Measurements from ENCODE around the gene IL37.

The IL37 gene

DNA sequence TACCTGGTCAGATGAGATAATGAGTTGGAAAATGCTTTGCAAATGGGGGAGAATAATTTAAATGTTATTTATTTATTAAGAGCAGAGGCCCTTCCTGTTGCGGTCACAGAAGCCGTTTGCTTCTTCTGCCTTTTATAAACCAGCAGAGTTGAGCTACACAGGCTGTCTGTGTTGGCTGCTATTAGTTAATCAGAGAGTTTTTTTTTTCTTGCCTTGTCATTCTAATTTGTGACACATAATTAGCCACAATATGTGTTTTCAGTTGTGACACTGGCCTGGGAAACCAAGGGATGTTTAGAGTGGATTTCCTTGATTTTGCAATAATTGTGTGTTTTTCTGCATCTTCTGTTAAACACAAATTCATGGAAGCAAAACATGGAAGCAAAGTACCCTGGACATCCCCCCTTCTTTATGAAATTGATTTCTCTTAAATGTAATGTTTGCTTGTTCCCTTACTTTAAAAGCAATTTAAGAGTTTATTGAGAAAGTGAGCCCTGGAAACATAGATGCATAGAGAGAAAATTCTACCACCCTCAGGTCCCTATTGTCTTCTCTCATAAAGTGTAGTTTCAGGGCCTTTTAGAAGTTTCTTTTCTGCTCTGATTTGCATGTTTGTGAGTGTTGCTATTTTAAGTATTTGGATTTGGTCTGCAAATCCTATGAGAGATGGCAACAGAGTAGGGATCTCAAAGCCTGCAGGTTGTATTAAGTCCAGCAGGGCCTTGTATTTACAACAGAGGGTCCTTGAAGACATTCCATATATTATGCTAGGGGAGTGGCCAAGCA lies 22.8 kb upstream of the IL37 start:
- no CpG with 5 or more reads among the region's 2 CpGs for WGBS (ENCODE audit: insufficient coverage)
- Histone ChIP-seq H3K4me1 (ENCODE audit: control extremely low read depth in 1 of 4, control insufficient read depth in 4 of 4, insufficient read depth in 4 of 4, low read length in 3 of 4) (peaks cover 1 to 35% (median 18%) of the 10 kb centered on the region in 4 experiments), H3K4me3 (ENCODE audit: control insufficient read depth in 1 of 7, extremely low read depth in 1 of 7, insufficient read depth in 4 of 7, low read depth in 2 of 7, low read length in 6 of 7) (no peak overlapping the region), H3K27me3 (replicated peaks in 2 of 5; ENCODE audit: control insufficient read depth in 4 of 5, insufficient read depth in 5 of 5, low read length in 4 of 5) (no peaks in the 10 kb centered on the region), H3K36me3 (ENCODE audit: control insufficient read depth in 4 of 4, insufficient read depth in 4 of 4, low read length in 3 of 4) (no peaks in the 10 kb centered on the region), H3K9me3 (ENCODE audit: control extremely low read depth in 1 of 5, control insufficient read depth in 4 of 5, insufficient read depth in 2 of 5, low read depth in 1 of 5, low read length in 4 of 5) (peaks cover 0 to 3% (median 0%) of the 10 kb centered on the region in 5 experiments), H3K27ac (ENCODE audit: insufficient read depth in 1 of 2, low read depth in 1 of 2, low read length in 2 of 2, poor library complexity in 1 of 2, severe bottlenecking in 2 of 2) (no peak overlapping the region)
- ChIA-PET CTCF (no interaction called here), POLR2A (no interaction called here)
- peak; percentile 27 to 87 (median 78) for DNase-seq

DNA sequence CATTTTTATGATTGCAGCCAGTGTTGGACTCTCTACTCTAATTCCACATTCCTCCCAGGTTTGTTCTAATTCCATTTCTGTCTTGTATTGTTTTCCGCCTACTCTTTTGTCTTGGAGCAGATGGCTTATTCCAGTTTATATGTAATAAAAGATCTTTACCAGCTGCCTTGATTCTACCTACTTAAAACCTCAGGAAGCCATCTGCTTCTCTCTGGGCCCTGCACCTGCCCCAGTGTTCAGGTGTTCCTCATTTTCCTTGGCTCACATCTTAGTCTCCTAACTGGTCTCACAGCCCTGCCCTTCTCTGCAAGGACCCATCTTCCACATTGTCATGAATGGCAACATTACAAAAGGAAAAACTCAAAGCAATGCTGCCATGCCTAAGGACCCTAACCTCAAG lies 21.0 kb upstream of the IL37 start:
- DNase-seq = no peak
- Histone ChIP-seq H3K9me3 (ENCODE audit: control extremely low read depth in 1 of 5, control insufficient read depth in 4 of 5, insufficient read depth in 2 of 5, low read depth in 1 of 5, low read length in 4 of 5) (peaks cover 0 to 3% (median 0%) of the 10 kb centered on the region in 5 experiments), H3K27me3 (replicated peaks in 2 of 5; ENCODE audit: control insufficient read depth in 4 of 5, insufficient read depth in 5 of 5, low read length in 4 of 5) (no peaks in the 10 kb centered on the region), H3K36me3 (ENCODE audit: control insufficient read depth in 4 of 4, insufficient read depth in 4 of 4, low read length in 3 of 4) (no peaks in the 10 kb centered on the region), H3K27ac (ENCODE audit: insufficient read depth in 1 of 2, low read depth in 1 of 2, low read length in 2 of 2, poor library complexity in 1 of 2, severe bottlenecking in 2 of 2) (no peak overlapping the region), H3K4me1 (ENCODE audit: control extremely low read depth in 1 of 4, control insufficient read depth in 4 of 4, insufficient read depth in 4 of 4, low read length in 3 of 4) (peaks cover 1 to 21% (median 14%) of the 10 kb centered on the region in 4 experiments), H3K4me3 (ENCODE audit: control insufficient read depth in 1 of 7, extremely low read depth in 1 of 7, insufficient read depth in 4 of 7, low read depth in 2 of 7, low read length in 6 of 7) (no peak overlapping the region)
- WGBS (ENCODE audit: insufficient coverage) = no CpG with 5 or more reads among the region's 1 CpG
- POLR2A ChIA-PET = no interaction called here
- CTCF ChIA-PET = interaction anchor here (1.6 to 1.7 kb wide), 2 partner anchors 89 to 140 kb away, joined by 3 to 6 read pairs; no protein-coding TSS in a partner anchor

GRCh38 chr2:112891385-112891831 lies 19.6 kb upstream of the IL37 start:
- CTCF ChIA-PET = interaction anchor here (1.6 to 1.7 kb wide), 2 partner anchors 90 to 141 kb away, joined by 3 to 6 read pairs; no protein-coding TSS in a partner anchor
- DNase-seq = no peak
- peaks cover 1 to 13% (median 12%) of the 10 kb centered on the region in 4 experiments for H3K4me1 ChIP-seq (ENCODE audit: control extremely low read depth in 1 of 4, control insufficient read depth in 4 of 4, insufficient read depth in 4 of 4, low read length in 3 of 4)
- H3K27me3 ChIP-seq (replicated peaks in 2 of 5; ENCODE audit: control insufficient read depth in 4 of 5, insufficient read depth in 5 of 5, low read length in 4 of 5) = no peaks in the 10 kb centered on the region
- H3K36me3 ChIP-seq (ENCODE audit: control insufficient read depth in 4 of 4, insufficient read depth in 4 of 4, low read length in 3 of 4) = no peaks in the 10 kb centered on the region
- 88% methylated on average over 4 of the region's 6 CpGs for WGBS (ENCODE audit: insufficient coverage)
- no peak overlapping the region for H3K4me3 ChIP-seq (ENCODE audit: control insufficient read depth in 1 of 7, extremely low read depth in 1 of 7, insufficient read depth in 4 of 7, low read depth in 2 of 7, low read length in 6 of 7)
- H3K9me3 ChIP-seq (ENCODE audit: control extremely low read depth in 1 of 5, control insufficient read depth in 4 of 5, insufficient read depth in 2 of 5, low read depth in 1 of 5, low read length in 4 of 5) = peaks cover 0 to 3% (median 0%) of the 10 kb centered on the region in 5 experiments
- POLR2A ChIA-PET = no interaction called here
- H3K27ac ChIP-seq (ENCODE audit: insufficient read depth in 1 of 2, low read depth in 1 of 2, low read length in 2 of 2, poor library complexity in 1 of 2, severe bottlenecking in 2 of 2) = no peak overlapping the region

DNA sequence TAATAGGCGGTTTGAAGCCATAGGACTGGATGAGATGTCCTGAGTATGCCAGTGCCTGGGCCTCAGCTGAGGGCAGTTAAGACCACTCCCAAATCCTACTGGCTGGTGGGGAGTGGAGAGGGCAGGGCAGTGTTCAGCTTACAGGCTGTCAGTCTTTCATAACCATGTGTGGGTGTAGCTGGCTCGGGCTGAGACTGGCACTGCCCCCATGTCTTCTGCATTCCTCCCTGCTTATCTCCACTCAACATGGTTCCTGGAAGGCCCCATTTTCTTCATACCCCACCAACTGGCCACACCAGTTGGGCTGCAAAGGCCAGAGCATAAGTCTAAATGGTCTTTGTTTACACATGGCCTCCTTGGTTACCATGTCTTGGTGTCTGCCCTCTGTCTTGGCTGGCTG lies 17.2 kb upstream of the IL37 start:
- peaks cover 0 to under 1% (median under 1%) of the 10 kb centered on the region in 4 experiments for H3K4me1 ChIP-seq (ENCODE audit: control extremely low read depth in 1 of 4, control insufficient read depth in 4 of 4, insufficient read depth in 4 of 4, low read length in 3 of 4)
- DNase-seq = peak in 1 of 3 donors; percentile 15
- peaks cover 0 to 3% (median 0%) of the 10 kb centered on the region in 5 experiments for H3K9me3 ChIP-seq (ENCODE audit: control extremely low read depth in 1 of 5, control insufficient read depth in 4 of 5, insufficient read depth in 2 of 5, low read depth in 1 of 5, low read length in 4 of 5)
- H3K4me3 ChIP-seq (ENCODE audit: control insufficient read depth in 1 of 7, extremely low read depth in 1 of 7, insufficient read depth in 4 of 7, low read depth in 2 of 7, low read length in 6 of 7) = no peak overlapping the region
- H3K27me3 ChIP-seq (replicated peaks in 2 of 5; ENCODE audit: control insufficient read depth in 4 of 5, insufficient read depth in 5 of 5, low read length in 4 of 5) = no peaks in the 10 kb centered on the region
- ChIA-PET POLR2A (no interaction called here), CTCF (no interaction called here)
- 81% methylated on average over 2 of the region's 2 CpGs for WGBS (ENCODE audit: insufficient coverage)
- no peaks in the 10 kb centered on the region for H3K36me3 ChIP-seq (ENCODE audit: control insufficient read depth in 4 of 4, insufficient read depth in 4 of 4, low read length in 3 of 4)
- H3K27ac ChIP-seq (ENCODE audit: insufficient read depth in 1 of 2, low read depth in 1 of 2, low read length in 2 of 2, poor library complexity in 1 of 2, severe bottlenecking in 2 of 2) = no peak overlapping the region

DNA sequence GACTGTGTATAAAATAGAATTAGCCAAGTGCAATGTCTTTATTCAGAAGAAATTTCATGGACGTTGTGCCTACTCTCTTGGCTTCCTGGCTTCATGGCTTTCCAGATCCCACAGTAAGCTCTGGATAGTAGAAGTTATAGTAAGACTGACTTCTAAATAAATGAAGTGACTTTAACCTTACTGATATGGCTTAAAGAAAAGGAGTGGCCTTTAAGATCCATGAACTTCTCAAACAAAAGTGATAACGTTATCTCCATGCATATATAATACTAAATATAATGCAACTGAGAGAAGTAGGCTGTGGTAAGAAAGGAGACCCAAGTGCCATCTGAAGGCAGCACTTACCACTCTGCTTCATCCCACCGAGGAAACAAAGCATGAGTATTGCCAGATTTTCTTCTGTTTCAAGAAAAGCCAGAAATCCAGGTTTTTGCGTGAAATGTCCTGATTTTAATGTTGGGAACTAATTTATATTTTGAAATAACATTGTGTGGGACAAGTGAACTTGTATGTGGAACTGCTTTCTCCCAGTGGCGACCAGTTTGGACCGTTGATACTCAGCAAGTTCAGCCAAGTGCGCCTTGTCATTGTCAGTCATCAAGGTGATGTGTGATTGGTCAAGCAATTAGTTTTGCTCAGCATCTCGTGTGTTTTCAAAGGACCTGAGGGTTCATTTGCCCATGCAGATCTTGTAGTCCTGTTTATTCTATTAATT lies 13.9 kb upstream of the IL37 start:
- no peaks in the 10 kb centered on the region for H3K36me3 ChIP-seq (ENCODE audit: control insufficient read depth in 4 of 4, insufficient read depth in 4 of 4, low read length in 3 of 4)
- CTCF ChIA-PET = no interaction called here
- WGBS (ENCODE audit: insufficient coverage) = 94% methylated on average over 6 of the region's 8 CpGs

DNA sequence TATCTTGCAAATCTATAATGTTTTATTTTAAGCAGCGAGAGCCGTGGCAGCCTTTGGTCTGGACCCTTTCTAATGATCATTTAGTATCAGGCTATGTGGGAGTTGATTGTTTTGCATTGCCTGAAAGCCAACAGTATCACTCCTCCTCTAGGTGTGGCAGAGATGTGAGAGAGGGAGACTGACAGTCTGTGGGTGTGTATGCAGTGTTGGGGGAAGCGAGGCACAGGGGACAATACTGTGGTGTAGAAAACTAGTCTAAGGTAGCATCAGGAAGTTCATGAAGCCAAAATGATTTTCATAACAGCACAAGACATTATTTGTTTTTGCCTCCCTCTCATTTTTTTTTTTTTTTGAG lies 13.4 kb upstream of the IL37 start:
- no CpG with 5 or more reads among the region's 3 CpGs for WGBS (ENCODE audit: insufficient coverage)
- H3K9me3 ChIP-seq (ENCODE audit: control extremely low read depth in 1 of 5, control insufficient read depth in 4 of 5, insufficient read depth in 2 of 5, low read depth in 1 of 5, low read length in 4 of 5) = no peaks in the 10 kb centered on the region
- no peaks in the 10 kb centered on the region for H3K27me3 ChIP-seq (replicated peaks in 2 of 5; ENCODE audit: control insufficient read depth in 4 of 5, insufficient read depth in 5 of 5, low read length in 4 of 5)
- H3K27ac ChIP-seq (ENCODE audit: insufficient read depth in 1 of 2, low read depth in 1 of 2, low read length in 2 of 2, poor library complexity in 1 of 2, severe bottlenecking in 2 of 2) = no peak overlapping the region
- H3K4me1 ChIP-seq (ENCODE audit: control extremely low read depth in 1 of 4, control insufficient read depth in 4 of 4, insufficient read depth in 4 of 4, low read length in 3 of 4) = no peaks in the 10 kb centered on the region
- POLR2A ChIA-PET = no interaction called here
- H3K36me3 ChIP-seq (ENCODE audit: control insufficient read depth in 4 of 4, insufficient read depth in 4 of 4, low read length in 3 of 4) = no peaks in the 10 kb centered on the region
- no peak for DNase-seq
- CTCF ChIA-PET = no interaction called here
- H3K4me3 ChIP-seq (ENCODE audit: control insufficient read depth in 1 of 7, extremely low read depth in 1 of 7, insufficient read depth in 4 of 7, low read depth in 2 of 7, low read length in 6 of 7) = no peak overlapping the region

More for the DNA sequence above, 13.9 kb upstream of the IL37 start:
- Histone ChIP-seq H3K4me1 (ENCODE audit: control extremely low read depth in 1 of 4, control insufficient read depth in 4 of 4, insufficient read depth in 4 of 4, low read length in 3 of 4) (no peaks in the 10 kb centered on the region), H3K27me3 (replicated peaks in 2 of 5; ENCODE audit: control insufficient read depth in 4 of 5, insufficient read depth in 5 of 5, low read length in 4 of 5) (no peaks in the 10 kb centered on the region), H3K9me3 (ENCODE audit: control extremely low read depth in 1 of 5, control insufficient read depth in 4 of 5, insufficient read depth in 2 of 5, low read depth in 1 of 5, low read length in 4 of 5) (no peaks in the 10 kb centered on the region), H3K4me3 (ENCODE audit: control insufficient read depth in 1 of 7, extremely low read depth in 1 of 7, insufficient read depth in 4 of 7, low read depth in 2 of 7, low read length in 6 of 7) (no peak overlapping the region), H3K27ac (ENCODE audit: insufficient read depth in 1 of 2, low read depth in 1 of 2, low read length in 2 of 2, poor library complexity in 1 of 2, severe bottlenecking in 2 of 2) (no peak overlapping the region)
- no peak for DNase-seq
- POLR2A ChIA-PET = no interaction called here
